Tibial nerve (tissue), 3 donors: ENCODE results near the gene CDH4.

Experiments
- CTCF ChIP-seq, 5 experiments: fragments of 200-600 bp in 3 of 5; fragments of 450-650 bp in 2 of 5; sonication (generic) in 3 of 5; IDR thresholded peaks; one replicate each; pipeline ENCODE4 v1.5.1; 2016 to 2019; ENCODE audit warnings: antibody characterized with exemption in 5 of 5, mild to moderate bottlenecking in 3 of 5, moderate library complexity in 2 of 5
- POLR2A ChIP-seq, 2 donors: fragments of 450-650 bp; IDR thresholded peaks; one replicate each; pipeline ENCODE4 v1.6.1; 2017; ENCODE audit warnings: antibody characterized with exemption in 2 of 2, mild to moderate bottlenecking in 2 of 2, moderate library complexity in 2 of 2

- TF ChIP-seq CTCF (IDR thresholded peaks at IDR 0.05): no peak
- no peak for TF ChIP-seq POLR2A (IDR thresholded peaks at IDR 0.05)
Measured at GRCh38 chr20:61973515-61974356, 721.7 kb downstream of the CDH4 start.
